A549 (cell line): ENCODE data around the gene DEAF1. TPM values are rescaled to one million over a fixed set of nuclear protein-coding genes. Genes with fewer than 3 reads are reported as not detected.

Source experiments
- ATAC-seq, 2 experiments: fragments of 200-7000 bp in 1 of 2; fragments of >200 bp in 1 of 2; cut with Nextera tagmentation in 1 of 2; cut with Tn5 transposase in 1 of 2; 3 replicates each; pipeline versions ENCODE4 v1.8.0 to v1.9.1; 2018 to 2020; ENCODE audit warnings: mild to moderate bottlenecking in 1 of 2, moderate library complexity in 1 of 2
- CTCF ChIA-PET: fragments of 300-600 bp; sonication (Branson Sonifier 250); formaldehyde crosslinking; extraction: SDS; loops from one replicate; lab custom pipeline; 2021; ENCODE audit warnings: antibody characterized with exemption, inconsistent platforms; lab: Yijun Ruan, JAX
- POLR2A ChIA-PET: fragments of 350-600 bp; formaldehyde crosslinking; extraction: SDS; loops from one replicate; lab custom pipeline; 2021; ENCODE audit warnings: antibody characterized with exemption, inconsistent platforms; lab: Yijun Ruan, JAX
- DNase-seq, 2 experiments: peaks; one replicate each; pipeline versions ENCODE4 v3.0.0 to v3.0.0-alpha.2; 2011 to 2016; ENCODE audit warnings: low read depth in 1 of 2, low spot score in 1 of 2
- FAIRE-seq: peaks from 2 replicates; lab custom pipeline; 2011; peaks lifted over from hg19 to GRCh38; lab: Jason Lieb, UNC
- H3K27ac ChIP-seq, 2 experiments: fragments of >200 bp; sonication (Bioruptor Twin); formaldehyde crosslinking; 3 replicates each; pipeline ENCODE4 v1.5.1; 2016 to 2017
- H3K4me1 ChIP-seq: fragments of >200 bp; sonication (Bioruptor Twin); formaldehyde crosslinking; 3 replicates; pipeline ENCODE4 v1.6.1; 2016
- H3K4me2 ChIP-seq: fragments of >200 bp; sonication (Bioruptor Twin); formaldehyde crosslinking; 3 replicates; pipeline ENCODE4 v1.6.1; 2016
- H3K4me3 ChIP-seq: fragments of >200 bp; sonication (Bioruptor Twin); formaldehyde crosslinking; 3 replicates; pipeline ENCODE4 v1.5.1; 2016
- H3K9me3 ChIP-seq: fragments of >200 bp; sonication (Bioruptor Twin); formaldehyde crosslinking; 3 replicates; pipeline ENCODE4 v1.6.1; 2016
- BCL3 ChIP-seq: fragments of >200 bp; sonication (Bioruptor Twin); formaldehyde crosslinking; IDR thresholded peaks from 3 replicates; pipeline ENCODE4 v1.6.1; 2016
- BHLHE40 ChIP-seq: IDR thresholded peaks from 2 replicates; pipeline ENCODE4 v1.6.1; 2012; ENCODE audit warnings: low read depth, low read length, inconsistent platforms
- CEBPB ChIP-seq, 2 experiments: fragments of >200 bp in 1 of 2; sonication (Bioruptor Twin) in 1 of 2; formaldehyde crosslinking in 1 of 2; IDR thresholded peaks; 2 replicates each; pipeline ENCODE4 v1.6.1; 2012 to 2016
- CTCF ChIP-seq: fragments of >200 bp; sonication (Bioruptor Twin); formaldehyde crosslinking; IDR thresholded peaks from 3 replicates; pipeline ENCODE4 v1.5.1; 2016
- EP300 ChIP-seq, 2 experiments: fragments of >200 bp; sonication (Bioruptor Twin); formaldehyde crosslinking; IDR thresholded peaks; 2 replicates in 1 of 2; 3 replicates in 1 of 2; pipeline ENCODE4 v1.6.1; 2016 to 2017
- HEYL ChIP-seq: fragments of 250-450 bp; sonication (Bioruptor Pico); IDR thresholded peaks from 2 replicates; pipeline ENCODE4 v1.8.0; 2021; ENCODE audit warnings: mild to moderate bottlenecking, moderate library complexity
- HMGXB4 ChIP-seq: fragments of 250-450 bp; sonication (Bioruptor Pico); IDR thresholded peaks from 2 replicates; pipeline ENCODE4 v1.5.0; 2021; ENCODE audit warnings: mild to moderate bottlenecking, moderate library complexity, borderline replicate concordance
- HOXB13 ChIP-seq: fragments of 250-450 bp; sonication (Bioruptor Pico); IDR thresholded peaks from 2 replicates; pipeline ENCODE4 v1.5.0; 2020; ENCODE audit warnings: low read depth, mild to moderate bottlenecking, moderate library complexity
- JUNB ChIP-seq: fragments of >200 bp; sonication (Bioruptor Twin); formaldehyde crosslinking; IDR thresholded peaks from 2 replicates; pipeline ENCODE4 v1.6.1; 2016
- KDM1A ChIP-seq: fragments of 200-600 bp; sonication (generic); IDR thresholded peaks from 2 replicates; pipeline ENCODE4 v1.6.1; 2016; ENCODE audit warnings: low read depth, mild to moderate bottlenecking
- MAFK ChIP-seq: fragments of 450-650 bp; IDR thresholded peaks from 2 replicates; pipeline ENCODE4 v1.6.1; 2014; ENCODE audit not compliant: partially characterized antibody
- MAX ChIP-seq: IDR thresholded peaks from 2 replicates; pipeline ENCODE4 v1.6.1; 2012
- RAD21 ChIP-seq, 2 experiments: fragments of >200 bp in 1 of 2; sonication (Bioruptor Twin) in 1 of 2; formaldehyde crosslinking in 1 of 2; IDR thresholded peaks in 1 of 2; conservative IDR thresholded peaks in 1 of 2; 2 replicates in 1 of 2; 3 replicates in 1 of 2; pipeline ENCODE4 v1.6.1; 2012 to 2018; ENCODE audit warnings: inconsistent platforms in 1 of 2
- RARB ChIP-seq: fragments of 250-450 bp; sonication (Bioruptor Pico); IDR thresholded peaks from 2 replicates; pipeline ENCODE4 v1.8.0; 2021; ENCODE audit warnings: mild to moderate bottlenecking, moderate library complexity
- RFX5 ChIP-seq: fragments of 450-650 bp; IDR thresholded peaks from 2 replicates; pipeline ENCODE4 v1.7.1; 2014; ENCODE audit warnings: antibody characterized with exemption, mild to moderate bottlenecking, moderate library complexity
- RNF2 ChIP-seq: fragments of 200-600 bp; sonication (generic); IDR thresholded peaks from 2 replicates; pipeline ENCODE4 v1.6.1; 2016; ENCODE audit warnings: low read depth, mild to moderate bottlenecking, antibody characterized with exemption, moderate library complexity, borderline replicate concordance
- SREBF2 ChIP-seq: fragments of 450-650 bp; IDR thresholded peaks from 2 replicates; pipeline ENCODE4 v1.6.1; 2014; ENCODE audit warnings: mild to moderate bottlenecking, moderate library complexity
- TFCP2L1 ChIP-seq: fragments of 250-450 bp; sonication (Bioruptor Pico); IDR thresholded peaks from 2 replicates; pipeline ENCODE4 v1.5.0; 2021; ENCODE audit warnings: mild to moderate bottlenecking
- ZC3H11A ChIP-seq: fragments of 450-650 bp; IDR thresholded peaks from 2 replicates; pipeline ENCODE4 v1.6.1; 2014; ENCODE audit warnings: antibody characterized with exemption, mild to moderate bottlenecking
- WGBS: methylation state at CpG from one replicate; pipeline ENCODE4 v1.1.6; 2017; ENCODE audit errors: missing lambda C conversion rate; 5-methylcytosine and 5-hydroxymethylcytosine counted together
- polyA plus RNA-seq, 4 experiments: library from polyadenylated mRNA; depleted of rRNA in 3 of 4; stranded (reverse); fragments of >200 nt; fragmentation: RNase III in 1 of 4; extraction: RNeasy Plus Mini Kit Qiagen cat#74134 plus additional on column Dnase treatment in 1 of 4; gene quantifications; 2 replicates in 3 of 4; 3 replicates in 1 of 4; pipeline ENCODE4 v1.2.3, GENCODE V29; 2011 to 2017

Gene DEAF1
- polyA plus RNA-seq, 2 of the 4 experiments (the other 2 are of a cell fraction), result 16.0 to 24.0 TPM

- TF ChIP-seq TFCP2L1 (no peak), BHLHE40 (no peak), RAD21 (conservative IDR thresholded peaks at IDR 0.05 in 1 of 2, IDR thresholded peaks at IDR 0.05 in 1 of 2) (no peak), RFX5 (no peak), MAX (no peak), MAFK (peak; percentile 88), BCL3 (no peak), KDM1A (no peak), JUNB (no peak)
- H3K27ac ChIP-seq, result peak overlapping the region in 1 of 2 experiments; percentile 95; a peak in 3 of 6 replicates
- POLR2A ChIA-PET, result no interaction called here
- DNase-seq (no peak), FAIRE-seq (no peak), ATAC-seq (no peak)
- peak overlapping the region; percentile 93; the same call in 2 of the 3 replicates for H3K4me2 ChIP-seq
- no peaks in the 10 kb centered on the region for H3K9me3 ChIP-seq
- 0 out of 3 replicates have a peak overlapping the region, but pooled peaks have one; percentile 81 for H3K4me3 ChIP-seq
- CTCF ChIA-PET, result interaction anchor here (0.9 to 26.0 kb wide), 3 partner anchors 10 to 32 kb away, joined by 3 to 599 read pairs (median 44); partner anchors contain the start of gene EPS8L2
- H3K4me1 ChIP-seq, result peaks cover 45% of the 10 kb centered on the region
- WGBS, result 90% methylated on average over 23 of the region's 23 CpGs
Measured at GRCh38 chr11:692824-693414, 2.1 kb downstream of the DEAF1 start.

DNA sequence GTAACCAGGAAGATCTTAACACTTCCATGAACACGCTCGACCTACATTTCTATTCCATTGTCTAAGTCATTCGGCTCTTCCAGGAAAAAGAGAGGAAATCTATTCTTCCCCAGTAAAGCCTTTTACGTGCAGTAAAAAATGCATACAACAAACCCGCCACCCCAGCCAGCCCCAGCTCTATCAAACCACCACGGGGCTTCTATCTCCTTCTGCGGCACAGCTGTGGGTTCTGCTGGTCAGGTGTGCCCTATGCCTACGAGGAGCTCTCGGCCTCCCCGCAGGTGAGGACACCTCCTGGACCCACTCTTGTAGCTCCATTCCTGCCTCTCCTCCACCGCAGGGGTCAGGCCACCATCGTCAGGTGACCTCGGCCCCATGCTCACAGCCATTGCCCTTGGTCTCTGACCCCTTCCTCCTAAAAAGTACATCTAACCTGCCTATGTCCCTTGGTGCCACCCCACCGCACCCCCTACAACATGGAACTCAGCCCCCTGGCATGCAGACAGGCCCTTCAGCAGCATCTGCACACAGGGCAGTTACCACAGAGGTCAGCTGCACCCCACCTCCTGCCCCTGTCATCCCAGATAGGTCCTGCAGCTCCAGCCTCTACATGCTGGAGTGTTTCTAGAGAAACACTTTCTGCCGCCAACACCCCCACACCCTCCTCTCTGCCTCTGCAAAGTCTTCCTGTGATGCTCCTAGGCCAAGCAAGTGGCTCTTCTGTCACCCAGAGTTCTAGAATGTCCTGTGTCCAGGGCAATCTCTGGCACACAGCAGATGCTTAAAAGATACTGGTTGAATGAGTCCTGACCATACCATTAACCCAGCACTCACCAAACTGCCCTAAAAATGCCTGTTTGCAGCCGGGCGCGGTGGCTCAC, 3.1 kb downstream of the DEAF1 start:
- Histone ChIP-seq H3K27ac (no peak overlapping the region), H3K4me3 (no peak overlapping the region), H3K9me3 (no peaks in the 10 kb centered on the region), H3K4me1 (peaks cover 36% of the 10 kb centered on the region), H3K4me2 (no peak overlapping the region)
- ChIA-PET CTCF (interaction anchor here (1.3 to 26.0 kb wide), 4 partner anchors 13 to 33 kb away, joined by 3 to 599 read pairs (median 4); no protein-coding TSS in a partner anchor), POLR2A (no interaction called here)
- no peak for FAIRE-seq
- 93% methylated on average over 18 of the region's 18 CpGs for WGBS
- ATAC-seq, result no peak
- no peak for TF ChIP-seq RFX5
- no peak for TF ChIP-seq RARB
- TF ChIP-seq SREBF2, result no peak
- TF ChIP-seq HEYL (CRISPR knock-in tag), result no peak
- TF ChIP-seq HOXB13 (CRISPR knock-in tag), result no peak
- TF ChIP-seq CEBPB (IDR thresholded peaks at IDR 0.05), result no peak
- no peak for TF ChIP-seq HMGXB4 (CRISPR knock-in tag)
- no peak for TF ChIP-seq RAD21 (conservative IDR thresholded peaks at IDR 0.05 in 1 of 2, IDR thresholded peaks at IDR 0.05 in 1 of 2)
- TF ChIP-seq EP300 (IDR thresholded peaks at IDR 0.05), result no peak
- no peak for TF ChIP-seq RNF2
- TF ChIP-seq KDM1A, result no peak
- no peak for TF ChIP-seq CTCF
- TF ChIP-seq ZC3H11A, result no peak
- DNase-seq, result no peak
